Endothelial cell (in vitro differentiated cells): ENCODE measurements around the gene PRKCH. TPM values are rescaled to one million over a fixed set of nuclear protein-coding genes. Genes with fewer than 3 reads are reported as not detected.

Experiments
- DNase-seq: peaks from one replicate; pipeline ENCODE4 v3.0.0; 2021; ENCODE audit warnings: low spot score
- H3K27ac Mint-ChIP-seq: one replicate; pipeline ENCODE4 v1.8.0; 2021; ENCODE audit warnings: mixed read lengths, inconsistent platforms; ENCODE audit not compliant: unreplicated experiment
- H3K27me3 Mint-ChIP-seq: one replicate; pipeline ENCODE4 v1.8.0; 2021; ENCODE audit warnings: mild to moderate bottlenecking, moderate library complexity, mixed read lengths, inconsistent platforms; ENCODE audit not compliant: unreplicated experiment
- H3K36me3 Mint-ChIP-seq: one replicate; pipeline ENCODE4 v1.8.0; 2021; ENCODE audit warnings: mild to moderate bottlenecking, low read depth, mixed read lengths, inconsistent platforms; ENCODE audit not compliant: unreplicated experiment
- H3K4me1 Mint-ChIP-seq: one replicate; pipeline ENCODE4 v1.8.0; 2021; ENCODE audit warnings: mild to moderate bottlenecking, mixed read lengths, inconsistent platforms; ENCODE audit not compliant: unreplicated experiment
- H3K4me3 Mint-ChIP-seq: one replicate; pipeline ENCODE4 v1.8.0; 2021; ENCODE audit warnings: mild to moderate bottlenecking, mixed read lengths, inconsistent platforms; ENCODE audit not compliant: unreplicated experiment
- H3K9me3 Mint-ChIP-seq: one replicate; pipeline ENCODE4 v1.8.0; 2021; ENCODE audit warnings: mixed read lengths, inconsistent platforms; ENCODE audit not compliant: unreplicated experiment
- total RNA-seq: library from RNA; stranded (reverse); fragmentation: NEBNext Ultra II Directional; extraction: Animal tissue kit (Norgen Biotek cat#: 25700); gene quantifications from one replicate; pipeline ENCODE4 v1.2.1, GENCODE V29; 2021; ENCODE audit not compliant: unreplicated experiment
- TF ChIP-seq, protein P1 (sequence below): fragments of 200-600 bp; sonication (generic); IDR thresholded peaks from one replicate; pipeline ENCODE4 v1.5.0; 2021; ENCODE audit warnings: antibody characterized with exemption; ENCODE audit not compliant: unreplicated experiment

PRKCH gene
- total RNA-seq, 1 donor from 2014 or later, result 42.5 TPM

DNA sequence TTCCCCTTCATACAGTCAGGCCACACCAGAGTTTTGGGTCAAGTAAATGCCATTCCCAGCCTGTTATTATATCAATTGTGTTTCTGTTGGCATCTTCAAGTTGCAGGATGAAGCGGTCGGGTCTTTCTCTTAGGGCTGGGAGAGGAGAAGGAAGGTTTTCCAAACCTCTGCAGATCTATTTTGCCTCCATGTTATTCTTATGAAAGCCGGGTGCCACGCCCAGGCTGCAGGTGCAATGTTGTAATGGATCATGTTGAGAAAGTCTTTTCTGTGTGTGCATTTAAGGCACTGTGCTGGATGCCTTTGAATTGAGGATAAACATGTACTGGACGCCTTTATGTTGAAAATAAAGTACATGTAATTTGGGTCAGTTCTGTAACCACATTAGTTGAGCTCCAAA is 209.5 kb downstream of the PRKCH start:
- Mint-ChIP-seq H3K4me3 (no peak overlapping the region), H3K27ac (no peak overlapping the region), H3K9me3 (no peaks in the 10 kb centered on the region), H3K4me1 (peaks cover 29% of the 10 kb centered on the region), H3K36me3 (peaks cover 20% of the 10 kb centered on the region), H3K27me3 (peaks cover 5% of the 10 kb centered on the region)
- DNase-seq, result no peak
- TF ChIP-seq, protein P1, sequence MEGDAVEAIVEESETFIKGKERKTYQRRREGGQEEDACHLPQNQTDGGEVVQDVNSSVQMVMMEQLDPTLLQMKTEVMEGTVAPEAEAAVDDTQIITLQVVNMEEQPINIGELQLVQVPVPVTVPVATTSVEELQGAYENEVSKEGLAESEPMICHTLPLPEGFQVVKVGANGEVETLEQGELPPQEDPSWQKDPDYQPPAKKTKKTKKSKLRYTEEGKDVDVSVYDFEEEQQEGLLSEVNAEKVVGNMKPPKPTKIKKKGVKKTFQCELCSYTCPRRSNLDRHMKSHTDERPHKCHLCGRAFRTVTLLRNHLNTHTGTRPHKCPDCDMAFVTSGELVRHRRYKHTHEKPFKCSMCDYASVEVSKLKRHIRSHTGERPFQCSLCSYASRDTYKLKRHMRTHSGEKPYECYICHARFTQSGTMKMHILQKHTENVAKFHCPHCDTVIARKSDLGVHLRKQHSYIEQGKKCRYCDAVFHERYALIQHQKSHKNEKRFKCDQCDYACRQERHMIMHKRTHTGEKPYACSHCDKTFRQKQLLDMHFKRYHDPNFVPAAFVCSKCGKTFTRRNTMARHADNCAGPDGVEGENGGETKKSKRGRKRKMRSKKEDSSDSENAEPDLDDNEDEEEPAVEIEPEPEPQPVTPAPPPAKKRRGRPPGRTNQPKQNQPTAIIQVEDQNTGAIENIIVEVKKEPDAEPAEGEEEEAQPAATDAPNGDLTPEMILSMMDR, result no peak

DNA sequence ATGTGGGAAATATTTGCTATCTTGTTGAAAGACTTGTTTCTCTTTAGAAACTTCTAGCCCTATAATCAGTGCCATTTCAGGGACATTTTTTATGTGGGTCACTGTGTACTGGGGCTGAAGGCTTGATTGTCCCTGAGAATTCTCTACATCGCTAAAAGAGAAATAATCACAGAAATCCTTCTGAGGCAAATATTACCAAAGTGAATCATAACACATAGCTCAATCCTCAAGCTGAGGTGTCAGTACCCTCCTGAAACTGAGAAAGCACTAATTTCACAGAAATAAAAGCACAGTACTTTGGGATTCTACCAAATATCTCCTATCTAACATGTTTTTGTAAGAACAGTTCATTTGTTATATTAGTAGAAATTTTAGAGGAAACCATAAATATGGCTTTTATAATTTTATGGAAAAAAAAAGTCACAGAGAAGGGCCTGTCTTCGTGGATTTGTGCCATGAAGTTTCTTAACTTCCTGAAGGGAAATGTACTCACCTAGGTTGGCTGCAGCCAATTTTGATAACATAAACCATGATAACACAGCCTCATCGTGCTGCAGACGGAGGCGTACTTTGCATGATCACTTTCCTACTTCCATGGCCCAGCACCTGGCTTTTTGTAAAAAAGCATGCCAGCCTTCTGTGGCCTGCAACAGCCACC is 210.2 kb downstream of the PRKCH start:
- Mint-ChIP-seq H3K27ac (no peak overlapping the region), H3K4me3 (no peak overlapping the region), H3K9me3 (no peaks in the 10 kb centered on the region), H3K36me3 (peaks cover 20% of the 10 kb centered on the region), H3K4me1 (peaks cover 27% of the 10 kb centered on the region), H3K27me3 (peaks cover 5% of the 10 kb centered on the region)
- no peak for DNase-seq
- TF ChIP-seq, protein P1, result no peak

DNA sequence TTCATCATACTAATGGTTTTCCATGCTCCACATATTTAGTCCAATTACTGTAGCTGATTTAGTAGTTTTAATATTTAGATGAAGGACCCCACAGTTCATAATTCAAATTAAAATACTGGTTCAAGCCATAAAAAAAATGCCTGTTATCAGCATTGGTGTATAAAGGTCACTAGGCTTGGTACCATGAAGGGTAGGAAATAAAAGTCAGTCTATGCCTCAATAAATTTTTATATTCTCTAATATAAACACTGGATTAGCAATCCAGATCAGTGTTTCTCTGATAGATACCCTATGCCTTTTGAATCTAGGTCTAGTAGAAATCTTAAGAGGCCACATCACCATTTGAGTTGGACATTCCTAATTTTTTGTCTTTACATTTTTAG is 210.7 kb downstream of the PRKCH start:
- TF ChIP-seq, protein P1, result no peak
- H3K9me3 Mint-ChIP-seq, result no peaks in the 10 kb centered on the region
- peaks cover 5% of the 10 kb centered on the region for H3K27me3 Mint-ChIP-seq
- H3K27ac Mint-ChIP-seq, result no peak overlapping the region
- peaks cover 20% of the 10 kb centered on the region for H3K36me3 Mint-ChIP-seq
- H3K4me1 Mint-ChIP-seq, result peaks cover 26% of the 10 kb centered on the region
- no peak overlapping the region for H3K4me3 Mint-ChIP-seq
- DNase-seq, result no peak

DNA sequence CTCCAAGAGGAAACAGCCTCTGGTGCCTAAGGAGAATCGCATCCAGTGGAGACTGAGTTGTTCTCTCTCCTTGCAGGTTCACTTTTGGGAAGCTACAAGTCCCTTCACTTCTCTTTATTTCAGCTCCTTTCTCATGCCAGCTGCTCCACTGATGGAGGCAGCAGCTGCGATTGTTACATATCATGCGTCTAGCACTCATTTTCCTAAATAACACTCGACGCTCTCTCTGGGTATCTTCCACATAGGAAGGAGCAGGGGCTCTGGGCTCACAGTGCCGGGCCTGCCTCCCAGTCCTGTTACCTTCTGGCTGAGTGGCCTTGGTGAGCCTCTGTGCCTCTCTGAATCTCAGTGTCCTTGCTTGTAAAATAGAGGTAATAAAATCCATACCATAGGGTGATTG is 211.4 kb downstream of the PRKCH start:
- Mint-ChIP-seq H3K4me3 (no peak overlapping the region), H3K9me3 (no peaks in the 10 kb centered on the region), H3K27me3 (peaks cover 2% of the 10 kb centered on the region), H3K4me1 (peaks cover 26% of the 10 kb centered on the region), H3K36me3 (peaks cover 20% of the 10 kb centered on the region), H3K27ac (no peak overlapping the region)
- DNase-seq, result no peak
- TF ChIP-seq, protein P1, result no peak

DNA sequence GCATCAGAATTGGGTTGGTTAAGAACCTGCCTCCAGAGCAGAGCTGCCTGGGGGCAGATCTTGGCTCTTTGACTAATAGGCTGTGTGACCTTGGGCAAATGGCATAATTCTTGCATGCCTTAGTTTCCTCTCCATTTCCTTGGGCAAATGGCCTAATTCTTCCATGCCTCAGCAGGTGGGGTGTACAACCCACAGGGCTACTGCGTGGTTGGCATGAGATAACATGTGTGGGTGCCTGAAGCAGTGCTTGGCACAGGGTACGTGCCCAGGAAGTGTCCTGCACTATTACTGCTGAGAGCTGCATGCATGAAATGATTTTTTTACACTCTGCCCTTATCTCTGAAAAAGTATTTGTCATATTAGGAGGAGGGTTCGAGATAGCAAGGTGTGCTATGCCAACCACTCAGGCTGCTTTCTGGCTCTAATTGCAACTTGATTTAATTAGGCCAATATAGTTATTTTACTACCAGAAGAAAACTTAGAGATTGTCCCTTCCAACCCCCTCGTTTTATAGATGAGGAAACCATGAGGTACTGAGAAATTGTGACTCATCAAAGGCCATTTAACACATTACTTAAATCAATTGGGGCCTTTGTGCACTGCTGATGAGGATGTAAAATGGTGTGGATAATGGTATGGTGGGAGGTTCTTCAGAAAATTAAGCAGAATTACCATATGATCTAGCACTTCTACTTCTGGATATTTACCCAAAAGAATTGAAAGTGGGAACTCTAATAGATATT is 212.3 kb downstream of the PRKCH start:
- no peak for DNase-seq
- no peaks in the 10 kb centered on the region for H3K9me3 Mint-ChIP-seq
- peaks cover 26% of the 10 kb centered on the region for H3K4me1 Mint-ChIP-seq

More for the DNA sequence above, 212.3 kb downstream of the PRKCH start:
- no peak overlapping the region for H3K27ac Mint-ChIP-seq
- TF ChIP-seq, protein P1, result no peak
- no peak overlapping the region for H3K4me3 Mint-ChIP-seq
- peaks cover 16% of the 10 kb centered on the region for H3K36me3 Mint-ChIP-seq
- H3K27me3 Mint-ChIP-seq, result peaks cover 3% of the 10 kb centered on the region
